HG03103 (cell line): ENCODE data around the gene FOXI2.

Experiments
- ATAC-seq: cut with Tn5 transposase; IDR thresholded peaks from one replicate; pipeline ENCODE4 v1.9.1; 2021; ENCODE audit warnings: low read depth; ENCODE audit not compliant: unreplicated experiment

FOXI2 gene

DNA sequence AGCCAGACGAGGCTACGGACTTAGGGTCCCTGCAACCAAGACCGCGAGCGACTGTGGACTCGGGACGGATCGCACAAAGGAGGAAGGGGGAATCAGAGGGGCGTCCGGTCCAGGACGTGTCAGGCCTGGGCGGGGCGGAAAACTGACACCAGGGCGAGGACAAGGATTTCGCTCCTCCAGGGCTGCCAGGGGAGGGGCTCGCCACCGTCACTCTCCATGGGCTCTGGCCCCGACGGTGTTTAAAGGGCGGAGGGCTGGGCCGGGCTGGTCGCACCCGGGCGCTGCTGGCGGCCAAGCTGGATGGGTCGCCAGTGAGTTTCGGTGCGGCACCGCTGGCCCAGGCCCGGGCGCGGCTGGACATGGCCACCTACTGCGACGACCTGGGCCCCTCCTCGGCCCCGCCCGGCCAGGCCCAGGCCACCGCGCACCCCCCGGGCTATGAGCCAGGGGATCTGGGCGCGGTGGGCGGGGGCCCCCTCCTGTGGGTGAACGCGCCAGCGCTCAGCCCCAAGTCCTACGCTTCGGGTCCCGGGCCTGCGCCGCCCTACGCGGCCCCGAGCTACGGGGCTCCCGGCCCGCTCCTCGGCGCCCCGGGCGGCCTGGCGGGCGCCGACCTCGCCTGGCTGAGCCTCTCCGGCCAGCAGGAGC, at the start of gene FOXI2:
FOXI2 (plus strand) TSS at position 271 of the 648 bp plus-strand sequence; CDS start at position 360, 89 bp downstream.
- ATAC-seq, result no peak

- ATAC-seq, result no peak
Observed at GRCh38 chr10:127687548-127687947, 49.4 kb upstream of the FOXI2 start.

GRCh38 chr10:127690176-127690835, 46.7 kb upstream of the FOXI2 start:
- no peak for ATAC-seq

GRCh38 chr10:127694580-127695193, 42.3 kb upstream of the FOXI2 start:
- ATAC-seq, result peak; percentile 84

DNA sequence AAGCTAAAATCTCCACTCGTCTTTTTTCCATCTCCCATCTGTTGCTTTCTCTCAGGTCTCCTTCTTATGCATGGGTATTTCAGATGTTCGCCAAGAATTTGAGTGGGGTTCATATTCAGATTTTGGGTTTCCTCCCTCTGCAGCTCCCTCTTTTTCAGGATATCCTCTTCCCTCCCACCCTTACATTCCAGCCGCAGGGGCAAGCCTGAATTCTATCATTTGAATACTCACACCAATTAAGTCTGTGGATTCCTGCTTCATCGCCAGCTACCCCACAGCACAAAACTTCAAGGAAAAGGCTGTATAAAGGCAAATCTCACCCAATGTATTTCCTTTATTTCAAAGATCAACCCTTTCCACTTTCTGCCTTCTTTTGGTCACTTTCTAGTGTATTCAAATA, 41.6 kb upstream of the FOXI2 start:
- ATAC-seq, result no peak

GRCh38 chr10:127698886-127699285, 38.1 kb upstream of the FOXI2 start:
- no peak for ATAC-seq

- no peak for ATAC-seq
Observed at GRCh38 chr10:127699311-127699710, 37.7 kb upstream of the FOXI2 start.

GRCh38 chr10:127702271-127702670, 34.7 kb upstream of the FOXI2 start:
- no peak for ATAC-seq

DNA sequence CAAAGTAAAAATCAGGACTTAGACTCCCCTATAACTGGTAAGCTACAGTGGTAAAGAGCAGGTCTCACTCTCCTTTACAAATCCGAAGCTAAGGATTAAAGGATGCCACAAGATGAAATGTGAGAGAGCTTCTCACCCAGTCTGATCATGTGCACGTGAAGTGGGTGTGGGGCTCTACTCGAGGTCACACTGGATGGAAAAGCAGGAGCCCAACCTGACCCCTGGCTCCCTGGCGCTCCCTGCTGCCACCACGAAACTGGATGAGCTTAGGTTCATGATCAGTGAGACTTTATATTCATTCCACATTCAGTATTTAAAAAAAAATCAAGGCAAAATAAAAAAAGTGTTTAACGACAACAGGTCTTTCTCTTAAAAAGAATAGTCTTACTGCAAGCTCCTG, 21.7 kb upstream of the FOXI2 start:
- ATAC-seq, result no peak

DNA sequence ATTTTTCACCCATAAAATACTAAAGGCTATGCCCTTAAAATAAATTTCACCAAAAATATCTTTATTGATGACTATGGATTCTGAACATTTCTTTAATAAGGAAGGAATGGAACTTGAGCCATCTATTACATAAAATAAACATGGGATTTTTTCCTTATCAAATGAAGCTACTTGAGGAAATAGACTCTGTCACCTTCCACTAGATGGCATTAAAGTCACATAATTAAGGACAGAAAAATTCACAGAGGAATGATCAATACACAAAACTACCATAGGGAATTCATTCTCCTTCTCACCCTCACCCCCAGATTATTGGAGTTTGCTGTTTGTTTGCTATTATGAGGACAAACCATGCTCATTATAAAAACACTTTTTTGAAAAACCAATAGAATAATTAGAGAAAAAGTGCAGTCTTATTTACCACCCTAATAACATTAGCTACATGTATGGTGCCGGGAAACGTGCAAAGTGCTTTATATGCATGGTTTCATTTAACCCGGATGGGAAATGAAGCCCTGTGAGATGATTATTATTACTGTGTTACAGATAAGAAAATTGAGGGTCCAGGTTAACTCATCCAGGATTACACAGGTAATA, 21.1 kb upstream of the FOXI2 start:
- ATAC-seq, result no peak

GRCh38 chr10:127720142-127720541, 16.8 kb upstream of the FOXI2 start:
- peak; percentile 69 for ATAC-seq

DNA sequence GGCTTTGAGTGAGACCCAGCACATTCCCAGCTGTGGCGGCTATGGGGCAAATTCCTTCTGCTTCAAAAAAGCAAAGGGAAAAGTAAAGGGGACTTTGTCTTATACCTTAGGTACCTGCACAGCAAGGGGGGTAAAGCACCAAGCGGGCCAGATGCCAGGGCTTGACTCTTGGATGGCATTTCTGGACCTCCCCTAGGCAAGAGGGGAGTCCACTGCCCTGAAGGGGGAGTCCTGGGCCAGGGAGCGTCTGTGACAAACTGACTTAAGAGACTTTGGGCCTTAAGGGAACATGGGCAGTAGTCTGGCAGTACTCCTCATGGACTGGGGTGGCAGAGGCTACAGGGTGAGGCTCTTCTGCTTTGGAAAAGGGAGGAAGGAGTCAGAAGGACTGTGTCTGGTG, 16.1 kb upstream of the FOXI2 start:
- no peak for ATAC-seq

- no peak for ATAC-seq
Observed at GRCh38 chr10:127734753-127735152, 2.2 kb upstream of the FOXI2 start.

- ATAC-seq, result no peak
Observed at GRCh38 chr10:127735156-127735555, 1.8 kb upstream of the FOXI2 start.

DNA sequence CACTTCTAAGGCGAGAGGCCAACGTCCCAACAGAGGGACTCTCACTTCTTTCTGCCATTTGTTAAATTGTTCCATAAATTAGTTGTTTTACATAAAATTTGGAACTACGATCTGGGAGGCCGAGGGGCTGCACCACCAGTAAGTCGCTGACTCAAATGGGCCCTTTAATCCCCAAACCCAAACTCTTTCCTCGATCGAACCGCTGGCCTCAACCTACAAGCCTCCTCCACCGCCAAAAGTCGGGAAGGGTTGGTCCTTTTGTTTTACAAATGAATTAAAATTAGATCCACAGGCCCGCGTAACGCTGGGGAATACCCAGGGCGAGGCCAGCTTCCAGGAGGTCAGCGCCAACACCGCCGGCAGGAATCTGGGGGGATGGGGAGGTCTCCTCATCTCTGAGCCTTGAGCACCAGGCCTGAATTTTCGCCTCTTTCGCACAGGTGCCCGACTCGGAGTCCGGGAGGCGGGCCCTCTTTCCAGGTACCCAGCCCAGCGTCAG, 1.2 kb upstream of the FOXI2 start:
- ATAC-seq, result no peak

GRCh38 chr10:127736222-127736914, 617 bp upstream of the FOXI2 start:
- ATAC-seq, result no peak

- ATAC-seq, result no peak
Observed at GRCh38 chr10:127737563-127738511, 852 bp downstream of the FOXI2 start.

GRCh38 chr10:127738512-127739424, 1.8 kb downstream of the FOXI2 start:
- no peak for ATAC-seq

GRCh38 chr10:127739908-127740307, 2.9 kb downstream of the FOXI2 start:
- ATAC-seq, result no peak
